Esophagus muscularis mucosa (tissue), 4 donors: ENCODE data around the gene GALNTL6. TPM values are rescaled to one million over a fixed set of nuclear protein-coding genes. Genes with fewer than 3 reads are reported as not detected.

Experiments used
- DNase-seq: peaks from one replicate; pipeline ENCODE4 v3.0.0-alpha.2; 2017; ENCODE audit errors: extremely low spot score
- H3K27ac ChIP-seq, 4 donors: fragments of 200-600 bp; sonication (generic); replicated peaks in 1 of 4; 1 replicate in 3 of 4; 2 replicates in 1 of 4; pipeline ENCODE4 v1.5.1; 2016 to 2019; ENCODE audit warnings: mild to moderate bottlenecking in 1 of 4
- H3K27me3 ChIP-seq, 4 donors: fragments of 200-600 bp; sonication (generic); one replicate each; pipeline versions ENCODE4 v1.5.1 to v1.6.0; 2016 to 2019
- H3K36me3 ChIP-seq, 4 donors: fragments of 200-600 bp; sonication (generic); one replicate each; pipeline ENCODE4 v1.5.1; 2016 to 2019
- H3K4me1 ChIP-seq, 4 donors: fragments of 200-600 bp; sonication (generic); one replicate each; pipeline ENCODE4 v1.5.1; 2016 to 2019
- H3K4me3 ChIP-seq, 4 donors: fragments of 200-600 bp; sonication (generic); 1 replicate in 2 of 4; 2 replicates in 2 of 4; pipeline ENCODE4 v1.5.1; 2016 to 2019; ENCODE audit warnings: mild to moderate bottlenecking in 4 of 4, moderate library complexity in 1 of 4
- H3K9me3 ChIP-seq, 4 donors: fragments of 200-600 bp; sonication (generic); 1 replicate in 3 of 4; 2 replicates in 1 of 4; pipeline ENCODE4 v1.5.1; 2016 to 2019
- EP300 ChIP-seq: sonication (generic); formaldehyde crosslinking; IDR thresholded peaks from one replicate; pipeline ENCODE4 v1.6.1; 2017; ENCODE audit warnings: antibody characterized with exemption
- POLR2A ChIP-seq: fragments of 450-650 bp; IDR thresholded peaks from one replicate; pipeline ENCODE4 v1.6.1; 2017; ENCODE audit warnings: antibody characterized with exemption, moderate library complexity, mild to moderate bottlenecking, low read depth
- POLR2AphosphoS5 ChIP-seq, 2 donors: sonication (generic); formaldehyde crosslinking; IDR thresholded peaks; one replicate each; pipeline ENCODE4 v1.6.1; 2017; ENCODE audit warnings: antibody characterized with exemption in 2 of 2
- WGBS: methylation state at CpG from one replicate; pipeline ENCODE4 v1.1.5; 2018; 5-methylcytosine and 5-hydroxymethylcytosine counted together
- intact Hi-C: fragments of 100-400 bp; cut with DNase I; formaldehyde crosslinking; loops from one replicate; pipeline ENCODE4 v1.15.1; 2023
- total RNA-seq, 4 donors: library from RNA; depleted of rRNA; stranded (reverse); fragments of >200 nt; gene quantifications; one replicate each; pipeline versions ENCODE4 v1.1.0 to v1.2.1, GENCODE V29; 2016
- TF ChIP-seq, protein P1 (sequence below), 3 experiments: fragments of 200-600 bp in 2 of 3; fragments of 450-650 bp in 1 of 3; sonication (generic) in 2 of 3; IDR thresholded peaks; one replicate each; pipeline ENCODE4 v1.5.1; 2017 to 2019; ENCODE audit warnings: antibody characterized with exemption in 3 of 3, mild to moderate bottlenecking in 2 of 3, moderate library complexity in 1 of 3

Gene GALNTL6
- total RNA-seq, 4 donors from 2014 or later, result 0.33 to 0.42 TPM; not detected in 2

GRCh38 chr4:171924746-171925376 is 111.7 kb downstream of the GALNTL6 start:
- TF ChIP-seq, protein P1, sequence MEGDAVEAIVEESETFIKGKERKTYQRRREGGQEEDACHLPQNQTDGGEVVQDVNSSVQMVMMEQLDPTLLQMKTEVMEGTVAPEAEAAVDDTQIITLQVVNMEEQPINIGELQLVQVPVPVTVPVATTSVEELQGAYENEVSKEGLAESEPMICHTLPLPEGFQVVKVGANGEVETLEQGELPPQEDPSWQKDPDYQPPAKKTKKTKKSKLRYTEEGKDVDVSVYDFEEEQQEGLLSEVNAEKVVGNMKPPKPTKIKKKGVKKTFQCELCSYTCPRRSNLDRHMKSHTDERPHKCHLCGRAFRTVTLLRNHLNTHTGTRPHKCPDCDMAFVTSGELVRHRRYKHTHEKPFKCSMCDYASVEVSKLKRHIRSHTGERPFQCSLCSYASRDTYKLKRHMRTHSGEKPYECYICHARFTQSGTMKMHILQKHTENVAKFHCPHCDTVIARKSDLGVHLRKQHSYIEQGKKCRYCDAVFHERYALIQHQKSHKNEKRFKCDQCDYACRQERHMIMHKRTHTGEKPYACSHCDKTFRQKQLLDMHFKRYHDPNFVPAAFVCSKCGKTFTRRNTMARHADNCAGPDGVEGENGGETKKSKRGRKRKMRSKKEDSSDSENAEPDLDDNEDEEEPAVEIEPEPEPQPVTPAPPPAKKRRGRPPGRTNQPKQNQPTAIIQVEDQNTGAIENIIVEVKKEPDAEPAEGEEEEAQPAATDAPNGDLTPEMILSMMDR (IDR thresholded peaks at IDR 0.05), result no peak
- TF ChIP-seq EP300 (no peak), POLR2AphosphoS5 (IDR thresholded peaks at IDR 0.05) (no peak), POLR2A (no peak)
- Histone ChIP-seq H3K4me3 (no peak overlapping the region), H3K27ac (no peak overlapping the region), H3K27me3 (peaks cover 0 to 7% (median 0%) of the 10 kb centered on the region in 4 donors), H3K36me3 (no peaks in the 10 kb centered on the region), H3K9me3 (no peaks in the 10 kb centered on the region), H3K4me1 (no peaks in the 10 kb centered on the region)
- 49% methylated on average over 5 of the region's 5 CpGs for WGBS
- intact Hi-C loops, result no loop called here
- no peak for DNase-seq

GRCh38 chr4:171928336-171928735 is 115.1 kb downstream of the GALNTL6 start:
- intact Hi-C loops, result no loop called here
- H3K36me3 ChIP-seq, result no peaks in the 10 kb centered on the region
- DNase-seq, result no peak
- no peaks in the 10 kb centered on the region for H3K9me3 ChIP-seq
- no peak for TF ChIP-seq EP300
- no peak for TF ChIP-seq POLR2AphosphoS5 (IDR thresholded peaks at IDR 0.05)
- TF ChIP-seq, protein P1 (IDR thresholded peaks at IDR 0.05), result no peak
- no peak for TF ChIP-seq POLR2A
- no peaks in the 10 kb centered on the region for H3K4me1 ChIP-seq
- WGBS, result 65% methylated on average over 4 of the region's 4 CpGs
- no peak overlapping the region for H3K4me3 ChIP-seq
- H3K27me3 ChIP-seq, result peaks cover 0 to 9% (median 0%) of the 10 kb centered on the region in 4 donors
- no peak overlapping the region for H3K27ac ChIP-seq

DNA sequence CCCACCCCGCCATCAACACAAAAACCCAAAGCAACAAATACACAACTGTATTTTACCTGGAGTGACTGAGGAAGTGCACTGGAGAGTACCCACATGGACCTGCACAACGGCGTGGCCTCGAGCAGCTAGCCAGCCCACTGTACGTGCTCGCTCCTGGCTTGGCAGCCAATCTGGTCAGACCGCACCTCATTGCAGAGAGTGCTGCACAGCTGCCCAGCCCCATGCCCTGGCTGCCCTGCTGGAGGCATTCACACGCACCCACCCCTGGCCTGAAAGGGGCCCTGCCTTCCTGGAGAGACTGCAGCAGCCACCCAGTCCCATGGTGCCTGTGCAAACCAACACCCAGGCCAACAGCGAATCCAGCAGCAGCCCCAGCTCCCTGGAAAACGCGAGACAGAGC is 116.3 kb downstream of the GALNTL6 start:
- intact Hi-C loops, result no loop called here
- no peak overlapping the region for H3K27ac ChIP-seq
- WGBS, result 87% methylated on average over 9 of the region's 11 CpGs
- no peaks in the 10 kb centered on the region for H3K4me1 ChIP-seq
- H3K27me3 ChIP-seq, result peaks cover 0 to 9% (median 0%) of the 10 kb centered on the region in 4 donors
- no peaks in the 10 kb centered on the region for H3K36me3 ChIP-seq
- H3K4me3 ChIP-seq, result no peak overlapping the region
- DNase-seq, result no peak
- no peaks in the 10 kb centered on the region for H3K9me3 ChIP-seq
- no peak for TF ChIP-seq POLR2AphosphoS5 (IDR thresholded peaks at IDR 0.05)
- no peak for TF ChIP-seq POLR2A
- TF ChIP-seq, protein P1 (IDR thresholded peaks at IDR 0.05), result no peak
- no peak for TF ChIP-seq EP300

DNA sequence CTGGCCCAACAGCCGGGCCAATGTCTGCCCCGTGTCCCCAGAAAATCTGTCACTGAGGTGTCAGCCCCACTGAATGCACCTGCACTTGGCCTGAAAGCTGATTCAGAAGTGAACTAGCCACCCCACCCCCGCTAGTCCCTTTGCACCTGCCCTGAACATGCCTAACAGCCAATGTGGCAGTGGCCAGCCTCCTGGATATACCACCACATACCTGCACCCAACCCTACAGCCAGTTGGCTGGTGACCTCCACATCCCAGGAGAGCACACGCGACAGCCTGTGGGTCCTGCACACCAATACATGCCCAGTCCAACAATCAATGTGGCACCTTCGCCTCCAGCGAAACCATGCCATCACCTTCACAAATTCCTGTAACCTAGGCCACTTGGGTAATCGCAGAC is 116.7 kb downstream of the GALNTL6 start:
- TF ChIP-seq POLR2A (no peak), POLR2AphosphoS5 (IDR thresholded peaks at IDR 0.05) (no peak), EP300 (no peak)
- TF ChIP-seq, protein P1 (IDR thresholded peaks at IDR 0.05), result no peak
- Histone ChIP-seq H3K27me3 (peaks cover 0 to 9% (median 0%) of the 10 kb centered on the region in 4 donors), H3K9me3 (no peaks in the 10 kb centered on the region), H3K27ac (no peak overlapping the region), H3K4me1 (no peaks in the 10 kb centered on the region), H3K4me3 (no peak overlapping the region), H3K36me3 (no peaks in the 10 kb centered on the region)
- no peak for DNase-seq
- 89% methylated on average over 8 of the region's 8 CpGs for WGBS
- intact Hi-C loops, result no loop called here

DNA sequence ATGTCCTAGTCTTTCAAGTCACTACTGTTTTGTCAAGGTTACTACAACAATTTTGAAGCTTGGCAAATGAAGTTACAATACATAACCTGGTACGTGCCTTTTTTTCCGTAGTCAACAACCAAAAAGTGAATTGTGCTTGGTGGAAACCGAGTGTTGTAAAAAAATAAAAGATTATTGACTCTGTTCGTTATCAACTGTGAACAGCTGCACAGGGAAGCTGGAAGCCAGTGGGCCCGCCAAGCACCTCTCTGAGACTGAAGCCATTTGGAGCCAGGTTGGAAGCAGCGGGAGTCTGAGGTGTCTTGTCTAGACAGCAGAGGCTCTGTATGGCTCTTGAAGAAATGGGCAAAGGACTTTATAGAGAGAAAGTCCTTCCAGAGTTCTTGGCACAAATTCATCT is 119.0 kb downstream of the GALNTL6 start:
- Histone ChIP-seq H3K27ac (no peak overlapping the region), H3K36me3 (no peaks in the 10 kb centered on the region), H3K27me3 (peaks cover 0 to 9% (median 0%) of the 10 kb centered on the region in 4 donors), H3K4me1 (no peaks in the 10 kb centered on the region), H3K9me3 (no peaks in the 10 kb centered on the region), H3K4me3 (no peak overlapping the region)
- TF ChIP-seq POLR2A (no peak), POLR2AphosphoS5 (IDR thresholded peaks at IDR 0.05) (no peak), EP300 (no peak)
- TF ChIP-seq, protein P1 (IDR thresholded peaks at IDR 0.05), result no peak
- DNase-seq, result no peak
- WGBS, result 84% methylated on average over 6 of the region's 6 CpGs
- intact Hi-C loops, result no loop called here
